Central memory CD4-positive, alpha-beta T cell (primary cell): Measurements from ENCODE around the gene RO60.
"Not testable (repeated sequence)": the region's sequence is repeated elsewhere in the genome, so short reads cannot be mapped to it uniquely, and the experiment has no call there.

ENCODE experiments used
- DNase-seq: peaks from one replicate; pipeline ENCODE4 v3.0.0; 2022
- total RNA-seq, 3 experiments: gene quantifications; one replicate each; lab custom pipeline; 2026; lab: John Stamatoyannopoulos, UW

Gene RO60
- 97.4 to 220 (median 212) reads per million in 3 experiments for total RNA-seq

DNA sequence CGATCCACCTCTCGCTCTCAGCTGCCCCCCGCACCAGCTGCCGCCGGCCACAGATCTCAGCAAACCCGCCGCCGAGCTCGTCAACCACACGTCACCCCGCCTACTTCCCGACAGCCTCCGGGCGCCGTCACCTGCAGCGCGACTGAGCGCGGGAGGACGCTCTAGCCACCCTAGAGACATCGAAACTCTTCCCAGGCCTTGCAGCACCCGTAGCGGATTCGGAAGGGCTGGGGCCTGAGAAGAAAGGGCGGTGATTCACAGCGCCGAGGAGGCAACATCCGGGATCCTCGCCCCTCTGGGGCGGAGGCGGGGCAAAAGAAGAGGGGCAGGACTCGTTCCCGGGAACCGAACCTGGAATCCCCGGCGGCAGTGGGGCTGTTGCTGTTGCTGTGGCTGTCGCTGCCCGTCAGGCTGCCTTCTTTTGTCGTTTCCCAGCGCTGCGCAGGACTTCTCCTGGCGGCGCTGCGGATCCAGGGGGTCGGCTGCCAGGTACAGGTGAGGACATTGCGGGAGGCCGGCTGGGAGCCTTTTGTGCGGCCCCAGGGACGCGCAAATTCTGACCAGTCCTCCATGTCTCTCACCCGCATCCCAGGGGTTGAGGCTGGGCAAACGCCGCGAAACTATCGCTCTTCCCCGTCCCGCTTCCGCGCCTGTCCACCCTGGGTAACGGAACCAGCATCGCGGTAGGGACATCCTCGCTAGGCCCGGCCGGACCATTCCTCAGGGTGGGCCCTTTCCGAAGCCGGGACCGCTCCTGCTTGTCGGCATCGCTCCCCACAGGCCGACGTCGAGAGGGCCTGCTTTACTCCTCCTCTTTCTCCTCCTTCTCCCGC lies at the start of gene RO60, which contains the start of gene UCHL5:
RO60 (plus strand) TSS at position 331 of the 833 bp plus-strand sequence. CDS start 9,443 bp downstream, outside the sequence.
UCHL5 (minus strand) TSS at position 79 of the 833 bp plus-strand sequence. CDS start 100 bp downstream, outside the sequence.
- DNase-seq: peak; percentile 97

DNA sequence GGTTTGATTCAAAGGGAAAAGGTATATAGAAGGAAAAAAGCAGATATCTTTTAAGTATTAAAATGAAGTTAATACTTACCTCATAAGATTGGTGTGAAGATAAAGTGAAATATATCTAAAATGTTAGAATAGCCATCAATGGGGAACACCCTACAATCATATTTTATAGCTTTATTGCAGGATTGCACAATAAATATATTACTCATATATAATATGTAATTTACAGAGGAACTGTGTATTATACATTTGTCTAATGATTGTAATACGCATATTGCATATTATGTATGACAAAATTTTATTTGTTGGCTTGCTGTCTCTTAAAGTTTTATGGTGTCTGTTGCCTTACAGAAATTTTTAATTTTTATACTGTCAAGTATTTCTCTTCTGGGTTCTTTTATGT lies 48.0 kb upstream of the RO60 start:
- DNase-seq: no peak

DNA sequence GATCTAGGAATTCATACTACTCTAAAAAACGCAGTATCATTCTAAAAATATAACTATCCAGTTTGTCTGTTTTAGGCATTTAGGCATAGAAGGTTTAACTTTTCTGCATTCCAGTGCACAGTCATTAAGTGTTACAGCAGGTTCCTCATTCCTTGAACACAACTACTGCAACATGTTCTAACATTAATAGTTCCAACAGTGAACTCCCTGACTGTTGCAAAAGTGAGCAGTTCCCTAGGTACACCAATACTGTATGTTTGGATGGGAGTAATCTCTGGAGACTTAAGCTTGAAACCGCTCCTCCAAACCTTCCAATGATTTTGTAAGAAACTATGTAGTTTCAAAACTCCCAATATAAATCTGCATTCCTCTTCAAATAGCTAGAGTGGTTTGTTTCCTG lies 46.4 kb upstream of the RO60 start:
- no peak for DNase-seq

- no peak for DNase-seq
Observed at GRCh38 chr1:193013707-193014106, 45.7 kb upstream of the RO60 start.

DNA sequence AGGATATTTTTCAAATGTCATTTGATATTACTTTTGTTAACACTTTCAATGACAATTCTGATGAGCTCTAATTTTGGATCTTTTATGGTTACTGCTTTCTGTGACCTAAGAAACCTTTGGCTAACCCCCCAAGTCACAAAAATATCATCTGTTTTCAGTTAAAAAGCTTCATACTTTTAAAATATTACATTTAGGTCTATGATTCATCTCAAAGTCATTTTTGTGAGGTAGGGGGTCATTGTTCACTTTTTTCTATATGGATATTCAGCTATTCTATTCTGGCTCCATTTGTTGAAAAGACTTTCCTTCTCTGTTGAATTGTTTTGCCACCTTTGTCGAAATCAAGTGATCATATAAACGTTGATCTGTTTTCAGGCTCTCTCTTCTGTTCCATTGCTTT lies 45.0 kb upstream of the RO60 start:
- DNase-seq: no peak

GRCh38 chr1:193016788-193017187 lies 42.6 kb upstream of the RO60 start:
- no peak for DNase-seq

GRCh38 chr1:193019442-193020026 lies 39.9 kb upstream of the RO60 start:
- peak; percentile 29 for DNase-seq

- no peak for DNase-seq
Observed at GRCh38 chr1:193025218-193025617, 34.2 kb upstream of the RO60 start.

DNA sequence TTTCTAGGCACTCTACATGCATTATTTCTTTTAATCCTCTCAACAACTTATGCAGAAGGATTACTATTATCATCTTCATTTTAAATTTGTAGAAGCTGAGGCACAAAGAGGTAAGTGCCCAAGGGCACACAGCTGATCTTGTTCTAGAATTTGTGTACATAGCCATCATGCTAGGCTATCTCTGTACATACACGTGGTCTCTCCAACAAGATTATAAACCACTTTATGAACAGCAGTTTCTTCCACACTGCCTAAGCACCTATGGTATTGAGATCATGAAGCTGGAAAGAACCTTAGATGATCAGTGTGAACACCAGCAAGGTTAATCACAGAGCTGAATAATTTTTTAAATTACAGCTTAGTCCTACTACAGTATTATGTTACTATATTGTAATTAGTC lies 29.1 kb upstream of the RO60 start:
- DNase-seq: no peak

- DNase-seq: no peak
Observed at GRCh38 chr1:193031431-193031830, 28.0 kb upstream of the RO60 start.

GRCh38 chr1:193032643-193033427 lies 26.6 kb upstream of the RO60 start:
- not testable (repeated sequence) for DNase-seq

- DNase-seq: no peak
Observed at GRCh38 chr1:193033610-193034009, 25.8 kb upstream of the RO60 start.

GRCh38 chr1:193036337-193037047 lies 22.9 kb upstream of the RO60 start:
- no peak for DNase-seq

DNA sequence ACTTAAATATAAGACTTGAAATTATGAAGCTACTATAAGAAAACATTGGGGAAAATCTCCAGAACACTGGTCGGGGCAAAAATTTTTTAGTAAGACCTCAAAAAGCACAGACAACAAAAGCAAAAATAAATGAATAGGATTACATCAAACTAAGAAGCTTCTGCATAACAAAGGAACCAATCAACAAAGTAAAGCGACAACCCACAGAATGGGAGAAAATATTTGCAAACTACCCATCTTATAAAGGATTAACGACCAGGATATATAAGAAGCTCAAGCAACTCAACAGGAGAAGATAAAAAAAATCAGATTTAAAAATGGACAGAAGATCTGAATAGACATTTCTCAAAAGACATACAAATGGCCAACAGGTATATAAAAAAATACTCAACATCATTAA lies 19.4 kb upstream of the RO60 start:
- no peak for DNase-seq

GRCh38 chr1:193042766-193043691 lies 16.4 kb upstream of the RO60 start:
- DNase-seq: no peak

GRCh38 chr1:193048913-193049312 lies 10.5 kb upstream of the RO60 start:
- not testable (repeated sequence) for DNase-seq

DNA sequence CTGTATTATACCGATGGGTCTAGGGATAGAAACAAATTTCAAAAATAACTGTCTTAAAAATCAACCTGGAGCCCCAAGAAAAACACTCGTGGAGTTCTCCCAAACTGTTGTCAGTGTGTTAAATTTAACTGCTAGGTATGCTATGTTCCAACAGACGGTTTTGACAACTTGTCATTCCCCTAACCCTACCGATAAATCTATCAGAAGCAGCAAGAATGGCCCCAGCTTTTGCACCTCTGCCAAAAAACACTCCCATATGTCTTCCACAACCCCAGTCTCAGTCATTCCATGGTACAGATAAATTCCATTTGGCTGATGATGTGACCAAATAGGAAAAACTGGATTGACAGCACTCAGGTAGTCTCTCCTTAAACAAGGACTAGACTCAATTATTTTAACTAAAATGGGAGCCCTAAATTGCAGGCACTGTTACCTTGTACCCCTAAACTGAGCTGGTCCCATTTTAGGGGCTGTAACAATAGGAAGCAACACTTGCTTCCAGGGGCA lies 5.2 kb upstream of the RO60 start:
- DNase-seq: no peak

- peak; percentile 42 for DNase-seq
Observed at GRCh38 chr1:193058529-193059281, 707 bp upstream of the RO60 start.

- no peak for DNase-seq
Observed at GRCh38 chr1:193060115-193060403, 647 bp downstream of the RO60 start.

DNA sequence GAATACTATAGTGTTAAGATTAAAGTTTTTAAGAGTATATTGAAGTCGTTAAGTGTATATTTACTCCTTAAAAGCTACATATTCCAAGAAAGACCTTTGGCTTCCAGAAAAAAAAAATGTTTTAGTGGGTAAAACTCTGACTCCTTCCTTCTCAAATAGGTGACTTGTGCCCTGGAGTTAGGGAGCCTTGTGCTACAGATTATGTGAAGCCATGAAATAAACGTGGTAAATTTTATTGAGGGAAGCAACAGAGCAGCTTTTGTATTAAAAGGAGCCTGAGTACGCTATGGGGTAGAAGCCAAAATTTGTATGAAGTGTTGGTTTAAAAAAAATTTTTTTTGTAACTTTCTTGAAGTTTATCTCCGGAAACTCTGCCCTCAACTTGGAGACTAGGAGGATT lies 994 bp downstream of the RO60 start:
- no peak for DNase-seq

DNA sequence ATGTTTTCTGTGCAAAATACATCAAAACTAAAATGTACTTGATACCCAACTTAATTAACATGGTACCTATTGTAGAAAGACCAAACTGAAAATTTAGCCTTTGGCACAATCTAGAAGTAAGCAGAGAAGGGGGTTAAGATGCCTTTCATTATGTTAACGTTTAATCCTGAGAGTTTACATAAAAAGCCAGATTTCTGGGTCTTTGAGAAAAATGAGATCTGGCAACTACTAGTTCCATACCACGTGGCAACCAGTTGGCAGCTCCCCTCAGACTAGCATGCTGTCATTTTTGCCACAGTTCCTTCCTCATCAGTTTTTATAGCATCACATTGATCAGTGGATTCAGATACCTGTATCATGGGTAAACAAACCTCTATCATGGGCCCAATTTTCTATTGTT lies 1.5 kb downstream of the RO60 start:
- no peak for DNase-seq
